Measurements from ENCODE around the gene TNFRSF25. TPM values are rescaled to one million over a fixed set of nuclear protein-coding genes. Genes with fewer than 3 reads are reported as not detected.

TNFRSF25 gene
- polyA plus RNA-seq, 3 donors: 2.6 to 18.1 (median 10.1) TPM

- 79 to 85% (median 80%) methylated on average over 31 to 33 of the region's 33 CpGs for WGBS, 3 donors
- H3K27ac ChIP-seq (ENCODE audit: low read depth, low read length): no peak overlapping the region
Observed at GRCh38 chr1:6473974-6474814, 8.2 kb upstream of the TNFRSF25 start.

GRCh38 chr1:6473156-6473555 lies 7.2 kb upstream of the TNFRSF25 start:
- H3K27ac ChIP-seq (ENCODE audit: low read depth, low read length): no peak overlapping the region
- 93 to 97% (median 96%) methylated on average over 10 to 18 of the region's 18 CpGs for WGBS, 3 donors

- no peak overlapping the region for H3K27ac ChIP-seq (ENCODE audit: low read depth, low read length)
- WGBS, 3 donors: 82 to 89% (median 85%) methylated on average over 10 of the region's 10 CpGs
Observed at GRCh38 chr1:6472391-6472790, 6.4 kb upstream of the TNFRSF25 start.

GRCh38 chr1:6471970-6472368 lies 6.0 kb upstream of the TNFRSF25 start:
- H3K27ac ChIP-seq (ENCODE audit: low read depth, low read length): no peak overlapping the region
- WGBS, 3 donors: 75 to 95% (median 84%) methylated on average over 7 of the region's 7 CpGs

GRCh38 chr1:6471086-6471969 lies 5.4 kb upstream of the TNFRSF25 start:
- no peak overlapping the region for H3K27ac ChIP-seq (ENCODE audit: low read depth, low read length)

GRCh38 chr1:6470132-6471085 lies 4.4 kb upstream of the TNFRSF25 start:
- no peak overlapping the region for H3K27ac ChIP-seq (ENCODE audit: low read depth, low read length)
- 80 to 85% (median 83%) methylated on average over 63 to 67 of the region's 67 CpGs for WGBS, 3 donors

More at GRCh38 chr1:6471086-6471969, 5.4 kb upstream of the TNFRSF25 start:
- WGBS, 3 donors: 75 to 82% (median 81%) methylated on average over 49 to 67 of the region's 67 CpGs

- WGBS, 3 donors: 93 to 95% (median 95%) methylated on average over 13 of the region's 13 CpGs
- H3K27ac ChIP-seq (ENCODE audit: low read depth, low read length): no peak overlapping the region
Observed at GRCh38 chr1:6468729-6469461, 2.9 kb upstream of the TNFRSF25 start.

- H3K27ac ChIP-seq (ENCODE audit: low read depth, low read length): no peak overlapping the region
- WGBS, 3 donors: 90 to 94% (median 93%) methylated on average over 28 to 30 of the region's 30 CpGs
Observed at GRCh38 chr1:6467744-6468688, 2.0 kb upstream of the TNFRSF25 start.

- WGBS, 3 donors: 90 to 96% (median 94%) methylated on average over 12 of the region's 12 CpGs
- no peak overlapping the region for H3K27ac ChIP-seq (ENCODE audit: low read depth, low read length)
Observed at GRCh38 chr1:6467224-6467623, 1.3 kb upstream of the TNFRSF25 start.

GRCh38 chr1:6466751-6467150 lies 778 bp upstream of the TNFRSF25 start:
- no peak overlapping the region for H3K27ac ChIP-seq (ENCODE audit: low read depth, low read length)
- 93 to 96% (median 96%) methylated on average over 5 of the region's 5 CpGs for WGBS, 3 donors

GRCh38 chr1:6465461-6466005 lies 440 bp downstream of the TNFRSF25 start:
- H3K27ac ChIP-seq (ENCODE audit: low read depth, low read length): no peak overlapping the region
- WGBS, 3 donors: 34 to 68% (median 38%) methylated on average over 20 to 21 of the region's 21 CpGs

- WGBS, 3 donors: 64 to 95% (median 87%) methylated on average over 5 of the region's 5 CpGs
- H3K27ac ChIP-seq (ENCODE audit: low read depth, low read length): no peak overlapping the region
Observed at GRCh38 chr1:6464915-6465314, 1.1 kb downstream of the TNFRSF25 start.

- no peak overlapping the region for H3K27ac ChIP-seq (ENCODE audit: low read depth, low read length)
- 55 to 87% (median 84%) methylated on average over 7 of the region's 7 CpGs for WGBS, 3 donors
Observed at GRCh38 chr1:6464514-6464836, 1.5 kb downstream of the TNFRSF25 start.

GRCh38 chr1:6463120-6463412 lies 2.9 kb downstream of the TNFRSF25 start:
- 73 to 92% (median 83%) methylated on average over 1 of the region's 1 CpG for WGBS, 3 donors

GRCh38 chr1:6462412-6463119 lies 3.4 kb downstream of the TNFRSF25 start:
- 84 to 89% (median 86%) methylated on average over 13 of the region's 13 CpGs for WGBS, 3 donors

More at GRCh38 chr1:6463120-6463412, 2.9 kb downstream of the TNFRSF25 start:
- H3K27ac ChIP-seq (ENCODE audit: low read depth, low read length): no peak overlapping the region

More at GRCh38 chr1:6462412-6463119, 3.4 kb downstream of the TNFRSF25 start:
- H3K27ac ChIP-seq (ENCODE audit: low read depth, low read length): no peak overlapping the region

Data from adipose tissue (tissue), 3 donors.